ENCODE data around the gene TBXA2R.

GRCh38 chr19:3653081-3653795 is 46.6 kb upstream of the TBXA2R start:
- TF ChIP-seq, protein P1, sequence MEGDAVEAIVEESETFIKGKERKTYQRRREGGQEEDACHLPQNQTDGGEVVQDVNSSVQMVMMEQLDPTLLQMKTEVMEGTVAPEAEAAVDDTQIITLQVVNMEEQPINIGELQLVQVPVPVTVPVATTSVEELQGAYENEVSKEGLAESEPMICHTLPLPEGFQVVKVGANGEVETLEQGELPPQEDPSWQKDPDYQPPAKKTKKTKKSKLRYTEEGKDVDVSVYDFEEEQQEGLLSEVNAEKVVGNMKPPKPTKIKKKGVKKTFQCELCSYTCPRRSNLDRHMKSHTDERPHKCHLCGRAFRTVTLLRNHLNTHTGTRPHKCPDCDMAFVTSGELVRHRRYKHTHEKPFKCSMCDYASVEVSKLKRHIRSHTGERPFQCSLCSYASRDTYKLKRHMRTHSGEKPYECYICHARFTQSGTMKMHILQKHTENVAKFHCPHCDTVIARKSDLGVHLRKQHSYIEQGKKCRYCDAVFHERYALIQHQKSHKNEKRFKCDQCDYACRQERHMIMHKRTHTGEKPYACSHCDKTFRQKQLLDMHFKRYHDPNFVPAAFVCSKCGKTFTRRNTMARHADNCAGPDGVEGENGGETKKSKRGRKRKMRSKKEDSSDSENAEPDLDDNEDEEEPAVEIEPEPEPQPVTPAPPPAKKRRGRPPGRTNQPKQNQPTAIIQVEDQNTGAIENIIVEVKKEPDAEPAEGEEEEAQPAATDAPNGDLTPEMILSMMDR (IDR thresholded peaks at IDR 0.05; ENCODE audit: low read depth, low read length) = no peak
- TF ChIP-seq MAX (IDR thresholded peaks at IDR 0.05; ENCODE audit: low read depth, low read length) = no peak
- no peak for TF ChIP-seq POLR2A (IDR thresholded peaks at IDR 0.05; ENCODE audit: extremely low read depth, insufficient read length)
- TF ChIP-seq MYC (IDR thresholded peaks at IDR 0.05; ENCODE audit: low read depth, low read length) = no peak

Data from NB4 (cell line).